Osteocyte (in vitro differentiated cells): ENCODE results near the gene NEXN. TPM values are rescaled to one million over a fixed set of nuclear protein-coding genes. Genes with fewer than 3 reads are reported as not detected.
"Not testable (repeated sequence)": the region's sequence is repeated elsewhere in the genome, so short reads cannot be mapped to it uniquely, and the experiment has no call there.

Experiments
- DNase-seq: peaks from one replicate; pipeline ENCODE4 v3.0.0; 2021; ENCODE audit warnings: mixed read lengths; ENCODE audit not compliant: unreplicated experiment; ENCODE audit errors: extremely low spot score
- H3K27ac Mint-ChIP-seq: one replicate; pipeline ENCODE4 v1.8.0; 2021; ENCODE audit warnings: mild to moderate bottlenecking, mixed read lengths; ENCODE audit not compliant: unreplicated experiment
- H3K27me3 Mint-ChIP-seq: one replicate; pipeline ENCODE4 v1.8.0; 2021; ENCODE audit warnings: mixed read lengths; ENCODE audit not compliant: unreplicated experiment
- H3K36me3 Mint-ChIP-seq: one replicate; pipeline ENCODE4 v1.8.0; 2021; ENCODE audit warnings: mixed read lengths; ENCODE audit not compliant: unreplicated experiment
- H3K4me1 Mint-ChIP-seq: one replicate; pipeline ENCODE4 v1.8.0; 2021; ENCODE audit warnings: mixed read lengths; ENCODE audit not compliant: unreplicated experiment
- H3K4me3 Mint-ChIP-seq: one replicate; pipeline ENCODE4 v1.8.0; 2021; ENCODE audit warnings: mild to moderate bottlenecking, moderate library complexity, mixed read lengths; ENCODE audit not compliant: unreplicated experiment
- H3K9me3 Mint-ChIP-seq: one replicate; pipeline ENCODE4 v1.8.0; 2021; ENCODE audit warnings: mixed read lengths; ENCODE audit not compliant: unreplicated experiment
- total RNA-seq: library from RNA; stranded (reverse); gene quantifications from 2 replicates; pipeline ENCODE4 v1.2.1, GENCODE V29; 2021
- TF ChIP-seq, protein P1 (sequence below): fragments of 200-600 bp; sonication (generic); IDR thresholded peaks from 2 replicates; pipeline ENCODE4 v1.5.0; 2021; ENCODE audit warnings: antibody characterized with exemption, mild to moderate bottlenecking, moderate library complexity

NEXN gene
- total RNA-seq, 1 donor from 2014 or later = 19.3 TPM

DNA sequence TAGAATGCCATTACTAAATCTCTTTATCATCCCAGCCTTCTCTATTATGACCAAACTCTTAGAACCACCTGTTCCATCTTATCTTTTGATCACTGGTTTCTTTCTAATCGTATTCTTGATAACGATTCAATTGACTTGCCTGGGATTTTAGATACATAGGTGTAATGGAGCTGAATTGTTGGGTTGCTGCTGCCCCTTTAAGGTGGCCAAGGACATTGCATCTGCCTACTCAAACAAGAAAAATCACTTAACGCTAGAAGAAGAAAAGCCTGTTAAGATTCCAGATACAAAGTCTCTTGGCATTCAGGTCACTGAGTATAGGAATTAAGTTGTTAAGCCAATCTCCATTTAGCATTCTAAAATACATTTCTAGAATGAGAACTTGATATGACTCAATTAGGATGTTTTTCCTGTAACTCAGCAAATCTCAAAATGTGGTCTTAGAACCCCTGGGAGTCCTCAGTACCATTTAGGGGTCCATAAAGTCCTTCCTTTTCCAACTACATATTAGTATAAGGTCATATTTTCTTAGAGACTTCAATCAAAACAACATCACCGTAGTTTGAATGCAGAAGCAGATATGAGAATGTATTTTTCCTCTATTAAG lies 12.4 kb downstream of the NEXN start:
- TF ChIP-seq, protein P1, sequence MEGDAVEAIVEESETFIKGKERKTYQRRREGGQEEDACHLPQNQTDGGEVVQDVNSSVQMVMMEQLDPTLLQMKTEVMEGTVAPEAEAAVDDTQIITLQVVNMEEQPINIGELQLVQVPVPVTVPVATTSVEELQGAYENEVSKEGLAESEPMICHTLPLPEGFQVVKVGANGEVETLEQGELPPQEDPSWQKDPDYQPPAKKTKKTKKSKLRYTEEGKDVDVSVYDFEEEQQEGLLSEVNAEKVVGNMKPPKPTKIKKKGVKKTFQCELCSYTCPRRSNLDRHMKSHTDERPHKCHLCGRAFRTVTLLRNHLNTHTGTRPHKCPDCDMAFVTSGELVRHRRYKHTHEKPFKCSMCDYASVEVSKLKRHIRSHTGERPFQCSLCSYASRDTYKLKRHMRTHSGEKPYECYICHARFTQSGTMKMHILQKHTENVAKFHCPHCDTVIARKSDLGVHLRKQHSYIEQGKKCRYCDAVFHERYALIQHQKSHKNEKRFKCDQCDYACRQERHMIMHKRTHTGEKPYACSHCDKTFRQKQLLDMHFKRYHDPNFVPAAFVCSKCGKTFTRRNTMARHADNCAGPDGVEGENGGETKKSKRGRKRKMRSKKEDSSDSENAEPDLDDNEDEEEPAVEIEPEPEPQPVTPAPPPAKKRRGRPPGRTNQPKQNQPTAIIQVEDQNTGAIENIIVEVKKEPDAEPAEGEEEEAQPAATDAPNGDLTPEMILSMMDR = peak; percentile 86
- no peak for DNase-seq
- Mint-ChIP-seq H3K27me3 (no peaks in the 10 kb centered on the region), H3K27ac (no peak overlapping the region), H3K4me1 (peaks cover 18% of the 10 kb centered on the region), H3K36me3 (peaks cover 10% of the 10 kb centered on the region), H3K4me3 (no peak overlapping the region), H3K9me3 (no peaks in the 10 kb centered on the region)

DNA sequence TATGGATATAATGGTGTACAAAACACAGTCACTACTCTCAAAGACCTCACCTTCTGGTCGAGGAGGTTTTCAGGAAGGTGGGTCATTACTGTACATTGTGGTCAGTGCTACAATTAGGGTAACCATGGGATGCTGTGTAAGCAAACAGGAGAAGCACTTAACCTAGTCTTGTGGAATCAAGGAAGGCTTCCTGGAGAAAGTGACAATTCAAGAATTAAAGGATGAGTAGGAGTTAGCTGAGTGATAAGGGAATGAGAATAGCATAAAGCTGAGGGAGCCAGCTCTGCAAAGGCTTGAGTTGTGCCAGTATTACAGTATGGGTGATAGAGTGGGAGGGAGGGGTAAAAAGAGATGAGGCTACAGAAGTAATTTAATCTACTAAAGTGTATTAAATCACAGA lies 17.2 kb downstream of the NEXN start:
- TF ChIP-seq, protein P1 = no peak
- peak overlapping the region; percentile 48 for H3K27ac Mint-ChIP-seq
- H3K36me3 Mint-ChIP-seq = peaks cover 5% of the 10 kb centered on the region
- H3K4me1 Mint-ChIP-seq = peaks cover 9% of the 10 kb centered on the region
- H3K4me3 Mint-ChIP-seq = no peak overlapping the region
- DNase-seq = no peak
- H3K27me3 Mint-ChIP-seq = no peaks in the 10 kb centered on the region
- H3K9me3 Mint-ChIP-seq = no peaks in the 10 kb centered on the region

DNA sequence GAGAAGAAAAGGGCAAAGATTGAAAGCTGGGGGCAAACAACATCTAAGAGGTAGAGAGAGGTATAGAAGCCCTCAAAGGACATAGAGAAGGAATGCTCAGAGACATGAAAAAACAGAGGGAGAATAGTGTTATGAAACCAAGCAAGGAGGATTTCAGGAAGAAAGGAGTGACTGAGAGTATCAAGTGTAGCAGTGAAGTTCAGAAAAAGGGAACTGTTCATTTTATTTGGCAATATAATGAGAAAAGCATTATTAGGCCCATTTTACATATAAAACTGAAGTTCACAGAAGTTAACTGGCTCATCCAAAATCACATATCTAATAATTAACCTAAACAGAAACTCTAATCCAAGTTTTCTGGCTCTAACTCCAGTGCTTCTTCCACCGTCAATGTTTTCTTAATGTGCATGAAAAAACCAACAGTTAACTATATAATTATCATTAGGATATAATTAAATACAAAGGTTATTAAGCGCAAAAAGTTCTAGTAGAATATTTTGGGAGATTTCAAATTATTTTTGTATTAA lies 17.7 kb downstream of the NEXN start:
- Mint-ChIP-seq H3K9me3 (no peaks in the 10 kb centered on the region), H3K4me3 (no peak overlapping the region), H3K27me3 (no peaks in the 10 kb centered on the region), H3K4me1 (peaks cover 5% of the 10 kb centered on the region), H3K27ac (peak overlapping the region; percentile 48), H3K36me3 (peaks cover 5% of the 10 kb centered on the region)
- TF ChIP-seq, protein P1 = no peak
- no peak for DNase-seq

DNA sequence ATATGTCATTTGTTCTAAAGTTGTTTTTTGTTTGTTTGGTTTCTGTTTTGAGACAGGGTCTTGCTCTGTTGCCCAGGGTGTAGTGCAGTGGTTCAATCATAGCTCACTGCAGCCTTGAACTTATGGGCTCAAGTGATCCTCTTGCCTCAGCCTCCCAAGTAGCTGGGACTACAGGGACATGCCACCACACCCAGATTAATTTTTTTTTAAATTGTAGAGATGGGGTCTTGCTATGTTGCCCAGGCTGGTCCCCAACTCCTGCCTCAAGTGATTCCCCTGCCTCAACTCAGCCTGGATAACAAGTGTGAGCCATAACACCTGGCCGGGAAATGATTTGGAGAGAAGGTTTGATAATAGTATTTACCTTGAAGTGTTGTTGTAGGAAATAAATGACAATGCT lies 18.2 kb downstream of the NEXN start:
- no peak overlapping the region for H3K4me3 Mint-ChIP-seq
- DNase-seq = no peak
- H3K27ac Mint-ChIP-seq = no peak overlapping the region
- no peaks in the 10 kb centered on the region for H3K9me3 Mint-ChIP-seq
- H3K4me1 Mint-ChIP-seq = peaks cover 5% of the 10 kb centered on the region
- peaks cover 5% of the 10 kb centered on the region for H3K36me3 Mint-ChIP-seq
- TF ChIP-seq, protein P1 = no peak
- no peaks in the 10 kb centered on the region for H3K27me3 Mint-ChIP-seq

DNA sequence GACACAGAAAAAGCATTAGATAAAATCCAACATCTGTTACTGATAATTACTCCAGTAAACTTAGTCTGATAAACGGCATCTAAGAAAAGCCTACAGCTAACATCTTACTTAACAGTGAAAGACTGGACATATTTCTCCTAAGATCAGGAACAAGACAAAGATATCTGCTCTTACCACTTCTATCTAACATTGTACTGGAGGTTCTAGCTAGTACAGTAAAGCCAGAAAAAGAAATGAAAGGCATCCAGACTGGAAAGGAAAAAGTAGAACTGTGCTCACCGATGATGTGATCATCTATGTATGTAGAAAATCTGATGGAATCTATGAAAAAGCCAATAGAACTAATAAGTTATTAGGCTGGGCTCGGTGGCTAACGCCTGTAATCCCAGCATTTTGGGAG lies 21.7 kb downstream of the NEXN start:
- H3K27me3 Mint-ChIP-seq = no peaks in the 10 kb centered on the region
- no peak for DNase-seq
- no peak overlapping the region for H3K27ac Mint-ChIP-seq
- no peaks in the 10 kb centered on the region for H3K9me3 Mint-ChIP-seq
- TF ChIP-seq, protein P1 = no peak
- peaks cover 5% of the 10 kb centered on the region for H3K4me1 Mint-ChIP-seq
- H3K4me3 Mint-ChIP-seq = no peak overlapping the region
- peaks cover 2% of the 10 kb centered on the region for H3K36me3 Mint-ChIP-seq

DNA sequence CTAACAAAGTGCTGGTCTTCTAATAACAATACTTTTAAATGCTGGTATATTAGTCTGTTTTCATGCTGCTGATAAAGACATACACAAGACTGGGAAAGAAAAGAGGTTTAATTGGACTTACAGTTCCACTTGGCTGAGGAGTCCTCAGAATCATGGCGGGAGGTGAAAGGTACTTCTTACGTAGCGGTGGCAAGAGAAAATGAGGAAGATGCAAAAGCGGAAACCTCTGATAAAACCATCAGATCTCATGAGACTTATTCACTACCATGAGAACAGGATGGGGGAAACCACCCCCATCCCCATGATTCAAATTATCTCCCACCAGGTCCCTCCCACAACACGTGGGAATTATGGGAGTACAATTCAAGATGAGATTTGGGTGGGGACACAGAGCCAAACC lies 30.5 kb downstream of the NEXN start:
- H3K9me3 Mint-ChIP-seq, H3K4me3 Mint-ChIP-seq: not testable (repeated sequence)

More for the DNA sequence above, 30.5 kb downstream of the NEXN start:
- DNase-seq, H3K4me1 Mint-ChIP-seq, H3K27me3 Mint-ChIP-seq, H3K27ac Mint-ChIP-seq: not testable (repeated sequence)
- peaks cover 27% of the 10 kb centered on the region for H3K36me3 Mint-ChIP-seq
